Kidney glomerular epithelial cell (primary cell): Measurements from ENCODE around the gene SNU13.
"Not testable (repeated sequence)": the region's sequence is repeated elsewhere in the genome, so short reads cannot be mapped to it uniquely, and the experiment has no call there.

ENCODE experiments used
- DNase-seq: peaks from one replicate; lab custom pipeline; 2025; lab: John Stamatoyannopoulos, UW

Gene SNU13

GRCh38 chr22:41681616-41682015 lies 7.1 kb downstream of the SNU13 start:
- DNase-seq: no peak

- no peak for DNase-seq
Observed at GRCh38 chr22:41676134-41676533, 12.5 kb downstream of the SNU13 start.

GRCh38 chr22:41674846-41675340 lies 13.8 kb downstream of the SNU13 start:
- DNase-seq: no peak

GRCh38 chr22:41672780-41673509 lies 15.7 kb downstream of the SNU13 start:
- DNase-seq: no peak

- not testable (repeated sequence) for DNase-seq
Observed at GRCh38 chr22:41672096-41672495, 16.6 kb downstream of the SNU13 start.

- DNase-seq: peak; percentile 69
Observed at GRCh38 chr22:41668971-41669911, 19.4 kb downstream of the SNU13 start.

GRCh38 chr22:41664951-41665350 lies 23.7 kb downstream of the SNU13 start:
- no peak for DNase-seq

GRCh38 chr22:41664490-41664889 lies 24.2 kb downstream of the SNU13 start:
- no peak for DNase-seq

GRCh38 chr22:41663594-41663993 lies 25.1 kb downstream of the SNU13 start:
- not testable (repeated sequence) for DNase-seq

GRCh38 chr22:41661713-41662112 lies 27.0 kb downstream of the SNU13 start:
- no peak for DNase-seq

- no peak for DNase-seq
Observed at GRCh38 chr22:41661088-41661487, 27.6 kb downstream of the SNU13 start.

- DNase-seq: no peak
Observed at GRCh38 chr22:41660416-41660815, 28.3 kb downstream of the SNU13 start.

GRCh38 chr22:41659941-41660340 lies 28.7 kb downstream of the SNU13 start:
- no peak for DNase-seq

- DNase-seq: no peak
Observed at GRCh38 chr22:41658869-41659268, 29.8 kb downstream of the SNU13 start.

GRCh38 chr22:41657709-41658108 lies 31.0 kb downstream of the SNU13 start:
- DNase-seq: no peak

- no peak for DNase-seq
Observed at GRCh38 chr22:41656556-41656955, 32.1 kb downstream of the SNU13 start.

- DNase-seq: no peak
Observed at GRCh38 chr22:41654322-41654721, 34.3 kb downstream of the SNU13 start.

GRCh38 chr22:41650821-41651220 lies 37.8 kb downstream of the SNU13 start:
- DNase-seq: no peak

GRCh38 chr22:41650229-41650628 lies 38.4 kb downstream of the SNU13 start:
- no peak for DNase-seq

GRCh38 chr22:41648432-41648831 lies 40.2 kb downstream of the SNU13 start:
- no peak for DNase-seq

GRCh38 chr22:41647771-41648170 lies 40.9 kb downstream of the SNU13 start:
- DNase-seq: no peak

GRCh38 chr22:41642331-41643110 lies 46.1 kb downstream of the SNU13 start:
- DNase-seq: no peak
